K562 (cell line): ENCODE measurements around the gene MMP1. TPM values are rescaled to one million over a fixed set of nuclear protein-coding genes. Genes with fewer than 3 reads are reported as not detected.

Source experiments
- ATAC-seq: fragments of 200-7000 bp; cut with Tn5 transposase; 3 replicates; pipeline ENCODE4 v1.9.1; 2020; ENCODE audit warnings: moderate library complexity
- BruUV-seq: library from RNA; stranded (reverse); fragments of 400-500 nt; replicated peaks from 2 replicates; lab custom pipeline; 2021; lab: Mats Ljungman, UMichigan
- CTCF ChIA-PET: fragments of 300-600 bp; formaldehyde crosslinking; extraction: SDS; loops from one replicate; lab custom pipeline; 2021; ENCODE audit warnings: low intra/inter-chr PET ratio; lab: Yijun Ruan, JAX
- POLR2A ChIA-PET: fragments of 300-600, 350-650 bp; sonication (Branson Sonifier 250); formaldehyde crosslinking; extraction: SDS; loops from one replicate; lab custom pipeline; 2021; ENCODE audit warnings: antibody characterized with exemption, inconsistent platforms; lab: Yijun Ruan, JAX
- DNase-seq, 4 experiments: peaks; one replicate each; pipeline versions ENCODE4 v3.0.0 to v3.0.0-alpha.2; 2011 to 2018; ENCODE audit warnings: low spot score in 3 of 4, mixed read lengths in 3 of 4; ENCODE audit errors: extremely low read depth in 1 of 4
- FAIRE-seq: peaks from 2 replicates; lab custom pipeline; 2011; peaks lifted over from hg19 to GRCh38; lab: Jason Lieb, UNC
- H2AFZ ChIP-seq: 2 replicates; pipeline ENCODE4 v1.6.0; 2011; ENCODE audit warnings: low read depth, low read length, control low read depth, inconsistent platforms
- H3K27ac ChIP-seq: fragments of 200-600 bp; 3 replicates; pipeline ENCODE4 v1.8.0; 2011; ENCODE audit warnings: low read depth, mild to moderate bottlenecking, control low read depth, inconsistent platforms, low read length, moderate library complexity, mixed read lengths; ENCODE audit errors: extremely low read depth
- H3K27me3 ChIP-seq, 2 experiments: fragments of 300-600 bp in 1 of 2; 2 replicates in 1 of 2; 3 replicates in 1 of 2; pipeline versions ENCODE4 v1.6.0 to v1.8.0; 2011; ENCODE audit warnings: inconsistent platforms in 2 of 2, low read length in 2 of 2, mild to moderate bottlenecking in 1 of 2, mixed read lengths in 1 of 2, moderate library complexity in 1 of 2; ENCODE audit not compliant: control insufficient read depth in 2 of 2, insufficient read depth in 2 of 2
- H3K36me3 ChIP-seq: fragments of 300-600 bp; 3 replicates; pipeline ENCODE4 v1.8.0; 2011; ENCODE audit warnings: mild to moderate bottlenecking, low read length, inconsistent platforms; ENCODE audit not compliant: control insufficient read depth, insufficient read depth
- H3K4me1 ChIP-seq, 2 experiments: fragments of 200-600 bp in 1 of 2; replicated peaks in 1 of 2; 2 replicates in 1 of 2; 3 replicates in 1 of 2; pipeline versions ENCODE4 v1.5.1 to v1.8.0; 2011; ENCODE audit warnings: inconsistent platforms in 2 of 2, low read length in 2 of 2, mild to moderate bottlenecking in 1 of 2, mixed read lengths in 1 of 2, moderate library complexity in 1 of 2; ENCODE audit not compliant: control insufficient read depth in 2 of 2, insufficient read depth in 2 of 2
- H3K4me2 ChIP-seq: 2 replicates; pipeline ENCODE4 v1.6.1; 2011; ENCODE audit warnings: low read length, control low read depth, inconsistent platforms, mixed read lengths; ENCODE audit not compliant: insufficient read depth
- H3K4me3 ChIP-seq: fragments of 200-600 bp; sonication (generic), shearing (Covaris generic); 2 replicates; pipeline ENCODE4 v1.5.1; 2016; ENCODE audit warnings: control low read depth, inconsistent platforms
- H3K79me2 ChIP-seq: fragments of 200-600 bp; 3 replicates; pipeline ENCODE4 v1.8.0; 2011; ENCODE audit warnings: low read length, inconsistent platforms; ENCODE audit not compliant: control insufficient read depth, insufficient read depth
- H3K9ac ChIP-seq, 2 experiments: 2 replicates each; pipeline versions ENCODE4 v1.6.0 to v1.6.1; 2011; ENCODE audit warnings: low read depth in 2 of 2, low read length in 2 of 2, control low read depth in 1 of 2, inconsistent platforms in 1 of 2, mild to moderate bottlenecking in 1 of 2, mixed read lengths in 1 of 2; ENCODE audit not compliant: insufficient read depth in 1 of 2
- H3K9me1 ChIP-seq: one replicate; pipeline ENCODE4 v1.6.0; 2011; ENCODE audit warnings: inconsistent platforms, mild to moderate bottlenecking, low read length, moderate library complexity; ENCODE audit not compliant: control insufficient read depth, insufficient read depth
- H3K9me3 ChIP-seq: replicated peaks from 2 replicates; pipeline ENCODE4 v1.5.1; 2011; ENCODE audit warnings: low read depth, low read length, inconsistent platforms; ENCODE audit not compliant: control insufficient read depth, insufficient read depth
- H4K20me1 ChIP-seq: replicated peaks from 2 replicates; pipeline ENCODE4 v1.6.1; 2011; ENCODE audit warnings: low read length, inconsistent platforms, mixed read lengths; ENCODE audit not compliant: control insufficient read depth, insufficient read depth
- CBX5 ChIP-seq: IDR thresholded peaks from 2 replicates; pipeline ENCODE4 v1.6.1; 2014; ENCODE audit warnings: low read depth, borderline replicate concordance
- CREB5 ChIP-seq: fragments of 250-450 bp; sonication (Bioruptor Pico); IDR thresholded peaks from 2 replicates; pipeline ENCODE4 v1.5.0; 2020; ENCODE audit warnings: mild to moderate bottlenecking
- KLF1 ChIP-seq: fragments of 450-650 bp; IDR thresholded peaks from 2 replicates; pipeline ENCODE4 v1.6.1; 2016; ENCODE audit warnings: missing genetic modification characterization, missing compliant biosample characterization
- LARP7 ChIP-seq: fragments of 450-650 bp; IDR thresholded peaks from 2 replicates; pipeline ENCODE4 v1.6.1; 2016
- MAFK ChIP-seq: IDR thresholded peaks from 2 replicates; pipeline ENCODE4 v1.6.1; 2011; ENCODE audit warnings: low read length, improper control_type of control experiment
- MCM2 ChIP-seq: fragments of 450-650 bp; IDR thresholded peaks from 2 replicates; pipeline ENCODE4 v1.6.1; 2017; ENCODE audit warnings: low read depth, mild to moderate bottlenecking
- MCM5 ChIP-seq: fragments of 450-650 bp; IDR thresholded peaks from 2 replicates; pipeline ENCODE4 v1.6.1; 2016; ENCODE audit warnings: low read depth
- PTBP1 ChIP-seq: fragments of 200-400 bp; formaldehyde crosslinking; IDR thresholded peaks from 2 replicates; pipeline ENCODE4 v1.6.1; 2017; ENCODE audit warnings: low read depth, low read length
- TCF3 ChIP-seq: sonication (generic); formaldehyde crosslinking; IDR thresholded peaks from 2 replicates; pipeline ENCODE4 v1.4.0; 2020; ENCODE audit warnings: mild to moderate bottlenecking, missing genetic modification reagents
- ZEB2 ChIP-seq: fragments of 450-650 bp; IDR thresholded peaks from 2 replicates; pipeline ENCODE4 v1.6.1; 2016
- ZNF764 ChIP-seq: fragments of 250-450 bp; sonication (Bioruptor Pico); IDR thresholded peaks from 2 replicates; pipeline ENCODE4 v1.4.0; 2020; ENCODE audit warnings: low read depth, mild to moderate bottlenecking, moderate library complexity
- WGBS: fragments of 100-300 bp; shearing (Covaris generic); methylation state at CpG from one replicate; pipeline ENCODE4 v1.1.6; 2016; ENCODE audit warnings: low coverage, mixed read lengths; ENCODE audit not compliant: insufficient coverage; ENCODE audit errors: missing lambda C conversion rate; 5-methylcytosine and 5-hydroxymethylcytosine counted together
- in situ Hi-C: fragments of 300-500 bp; cut with MboI; formaldehyde crosslinking; loops from 4 replicates; pipeline ENCODE4 v1.15.0; 2018; ENCODE audit warnings: inconsistent platforms, mixed read lengths
- intact Hi-C: fragments of 100-400 bp; cut with micrococcal nuclease; formaldehyde crosslinking; loops from 2 replicates; pipeline ENCODE4 v1.14.2; 2022
- polyA plus RNA-seq, 8 experiments: library from polyadenylated mRNA; depleted of rRNA in 4 of 8; stranded (reverse) in 5 of 8; unstranded in 3 of 8; fragments of >200 nt; fragmentation: Nextera tagmentation in 2 of 8; fragmentation: Illumina TruSeq in 1 of 8; extraction: Ambion mirVana in 2 of 8; extraction: Trizol in 1 of 8; gene quantifications; 2 replicates each; pipeline versions ENCODE4 v1.2.1 to v1.2.3, GENCODE V29; 2011 to 2014; ENCODE audit warnings: inconsistent platforms in 1 of 8, missing spikeins in 1 of 8
- total RNA-seq, 7 experiments: library from RNA; depleted of rRNA in 6 of 7; stranded (reverse); fragments of >200 nt in 6 of 7; fragmentation: Illumina TruSeq in 2 of 7; extraction: Trizol in 2 of 7; gene quantifications; 2 replicates each; pipeline versions ENCODE4 v1.2.1 to v1.2.3, GENCODE V29; 2011 to 2021; ENCODE audit warnings: low replicate concordance in 1 of 7
- TF ChIP-seq, protein P1 (sequence below), 2 experiments: fragments of 250-450 bp in 1 of 2; fragments of 450-650 bp in 1 of 2; sonication (Bioruptor Pico) in 1 of 2; IDR thresholded peaks; 2 replicates each; pipeline versions ENCODE4 v1.6.1 to v1.8.0; 2016 to 2021; ENCODE audit warnings: mild to moderate bottlenecking in 2 of 2, moderate library complexity in 2 of 2, missing compliant biosample characterization in 1 of 2, missing genetic modification characterization in 1 of 2

Gene MMP1
- total and polyA plus RNA-seq, 9 of the 15 experiments (the other 6 are each of a cell fraction or from before 2014, with no cell fraction given): 0.06 to 0.33 (median 0.15) TPM; not detected in 2

GRCh38 chr11:102762361-102762767, 35.6 kb downstream of the MMP1 start (continued):
- no peak for TF ChIP-seq CREB5 (CRISPR knock-in tag)
- no peak for TF ChIP-seq ZEB2
- no peak for TF ChIP-seq MCM5
- no peak for TF ChIP-seq LARP7
- no peak for TF ChIP-seq CBX5
- no peak for TF ChIP-seq TCF3 (CRISPR knock-in tag)
- no peak for TF ChIP-seq MAFK
- no peak for TF ChIP-seq PTBP1
- no peak for TF ChIP-seq MCM2

- Histone ChIP-seq H3K9me3 (no peaks in the 10 kb centered on the region), H3K9ac (no peak overlapping the region), H3K36me3 (no peaks in the 10 kb centered on the region), H3K27me3 (no peaks in the 10 kb centered on the region), H3K4me2 (no peak overlapping the region), H2AFZ (no peak overlapping the region), H3K4me1 (no peaks in the 10 kb centered on the region), H3K79me2 (no peaks in the 10 kb centered on the region), H4K20me1 (no peaks in the 10 kb centered on the region), H3K27ac (no peak overlapping the region), H3K9me1 (no peaks in the 10 kb centered on the region), H3K4me3 (no peak overlapping the region)
- no TSS peak for BruUV-seq
- 0% methylated on average over 4 of the region's 4 CpGs for WGBS
- ATAC-seq (no peak), DNase-seq (no peak), FAIRE-seq (no peak)
- ChIA-PET POLR2A (interaction anchor here (1.4 kb wide), 1 partner anchor 13 kb away, joined by 3 read pairs; no protein-coding TSS in a partner anchor), CTCF (no interaction called here)
- no peak for TF ChIP-seq KLF1 (tag)
- no peak for TF ChIP-seq ZNF764
- TF ChIP-seq, protein P1, sequence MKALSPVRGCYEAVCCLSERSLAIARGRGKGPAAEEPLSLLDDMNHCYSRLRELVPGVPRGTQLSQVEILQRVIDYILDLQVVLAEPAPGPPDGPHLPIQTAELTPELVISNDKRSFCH (CRISPR knock-in tag; IDR thresholded peaks at IDR 0.05): no peak
- TF ChIP-seq, protein P1 (tag; IDR thresholded peaks at IDR 0.05): no peak
- in situ Hi-C loops: no loop called here
- intact Hi-C loops: no loop called here
Measured at GRCh38 chr11:102761646-102762238, 36.2 kb downstream of the MMP1 start.
